GM19328 (cell line): ENCODE data around the gene DDX56.
"Not testable (repeated sequence)": the region's sequence is repeated elsewhere in the genome, so short reads cannot be mapped to it uniquely, and the experiment has no call there.

Experiments
- ATAC-seq: cut with Tn5 transposase; IDR thresholded peaks from one replicate; pipeline ENCODE4 v1.9.1; 2021; ENCODE audit warnings: mild to moderate bottlenecking, moderate library complexity; ENCODE audit not compliant: unreplicated experiment

Gene DDX56

DNA sequence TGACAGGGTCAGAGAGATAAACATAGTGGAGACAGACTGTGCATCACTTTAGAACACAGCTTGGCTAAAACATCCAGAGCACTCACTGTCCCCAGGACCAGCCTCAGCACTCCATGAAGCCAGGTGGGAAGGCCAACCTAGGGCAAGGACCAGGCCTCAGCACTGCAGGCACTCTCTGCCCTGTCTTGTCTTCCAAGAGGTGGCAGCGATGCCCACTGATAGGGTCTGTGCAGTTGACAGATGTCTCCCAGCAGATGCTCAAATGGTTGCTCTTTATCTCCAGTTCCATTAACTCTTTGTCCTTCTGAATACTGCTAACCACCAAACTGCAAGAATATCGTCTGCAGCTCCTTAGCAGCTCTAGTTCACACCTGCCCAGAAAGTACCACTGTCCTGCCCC is 9.1 kb downstream of the DDX56 start:
- ATAC-seq = no peak

DNA sequence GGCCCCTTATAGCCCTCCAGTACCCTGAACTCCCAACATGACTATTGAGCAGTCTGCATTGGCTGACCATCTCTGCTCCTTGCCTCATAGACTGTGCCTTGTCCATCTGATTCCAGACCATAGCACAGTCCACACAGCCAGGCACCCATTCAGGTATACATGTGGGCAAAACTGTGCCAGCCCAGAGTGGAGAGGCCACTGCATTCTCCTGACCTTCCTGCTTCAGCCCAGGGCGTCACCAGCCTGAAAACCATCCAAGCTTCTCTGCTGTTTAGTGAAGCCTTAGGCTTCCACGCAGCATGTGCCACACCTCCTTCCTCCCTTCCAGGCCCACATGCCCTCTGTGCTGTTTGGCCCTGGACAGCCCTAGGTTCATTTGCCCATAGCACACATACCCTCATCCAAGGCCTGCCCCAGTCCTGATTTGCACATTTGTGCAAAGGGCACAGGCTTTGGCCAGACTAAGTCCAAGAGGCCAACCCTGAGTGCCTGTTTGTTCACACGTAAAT is 10.5 kb downstream of the DDX56 start:
- ATAC-seq = no peak

DNA sequence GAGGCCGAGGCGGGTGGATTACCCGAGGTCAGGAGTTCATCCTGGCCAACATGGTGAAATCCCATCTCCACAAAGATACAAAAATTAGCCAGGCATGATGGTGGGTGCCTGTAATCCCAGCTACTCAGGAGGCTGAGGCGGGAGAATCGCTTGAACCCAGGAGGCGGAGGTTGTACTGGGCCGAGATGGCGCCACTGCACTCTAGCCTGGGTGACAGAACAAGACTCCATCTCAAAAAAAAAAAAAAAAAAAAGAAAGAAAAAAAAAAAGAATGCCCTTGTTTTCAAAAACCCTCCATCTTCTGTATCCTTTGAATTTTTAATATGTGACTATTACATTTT is 11.1 kb downstream of the DDX56 start:
- ATAC-seq = not testable (repeated sequence)

DNA sequence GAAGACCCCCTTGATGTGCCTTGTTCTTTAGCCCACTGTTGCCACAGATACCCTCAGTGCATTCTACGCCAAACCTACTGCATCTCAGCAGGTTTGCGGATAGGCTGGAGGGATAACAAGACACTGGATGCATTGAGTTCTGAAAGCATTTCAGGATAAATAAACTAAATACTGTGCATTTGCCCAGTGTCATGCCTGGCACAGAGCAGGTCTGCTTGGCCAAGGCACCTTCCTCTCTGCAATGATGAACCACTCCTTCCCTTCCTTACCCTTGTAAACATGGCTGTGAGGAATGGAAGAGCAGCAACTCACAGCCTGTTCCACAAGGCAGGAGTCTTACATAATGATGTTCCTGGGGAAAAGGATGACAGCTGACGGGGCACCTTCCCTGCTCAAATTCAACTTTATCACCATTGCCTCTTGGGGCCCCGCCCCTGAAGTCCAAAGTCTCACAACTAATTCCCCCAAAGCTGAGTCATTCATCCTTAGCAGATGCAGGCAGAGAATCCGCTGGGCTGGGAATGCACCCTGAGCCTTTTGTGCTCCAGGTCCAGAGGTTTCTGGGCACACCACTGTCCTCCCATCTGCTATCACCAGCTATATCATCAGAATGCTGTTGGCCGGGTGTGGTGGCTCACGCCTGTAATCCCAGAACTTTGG is 11.6 kb downstream of the DDX56 start:
- ATAC-seq = no peak

DNA sequence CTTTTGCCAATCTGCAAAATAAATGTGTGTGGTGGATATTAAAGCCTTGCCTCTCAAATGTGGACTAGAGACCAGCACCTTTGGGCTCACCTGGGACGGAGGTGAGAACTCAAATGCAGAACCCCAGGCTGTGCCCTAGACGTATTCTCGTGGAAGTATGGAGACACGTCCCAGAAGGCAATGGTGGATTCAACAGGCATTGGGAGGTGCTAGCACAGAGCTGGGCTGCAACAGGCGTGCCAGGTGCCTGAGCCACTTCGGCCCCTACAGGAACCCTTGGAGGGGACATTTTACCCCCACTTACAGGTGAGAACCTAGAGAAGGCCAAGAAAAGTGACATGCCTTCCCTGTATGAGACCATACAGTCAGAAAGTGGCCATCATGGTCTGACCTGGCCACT is 12.2 kb downstream of the DDX56 start:
- ATAC-seq = no peak

DNA sequence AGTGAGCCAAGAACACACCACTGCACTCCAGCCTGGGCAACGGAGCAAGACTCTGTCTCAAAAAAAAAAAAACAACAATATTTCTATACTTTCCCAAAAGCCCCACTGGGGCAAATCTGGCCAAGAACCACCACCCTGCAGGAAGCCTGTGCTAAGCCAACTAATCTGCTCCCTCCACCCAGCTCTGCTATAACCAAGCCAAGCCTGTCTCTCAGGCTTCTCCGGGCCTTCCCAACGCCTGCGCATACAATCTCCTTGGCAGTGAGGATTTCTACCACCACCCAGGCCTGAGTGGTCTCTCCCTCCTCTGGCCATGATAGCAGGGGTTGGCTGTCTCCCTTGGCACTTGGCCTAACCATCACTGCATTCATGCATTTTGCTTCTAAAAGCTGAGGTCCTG is 14.2 kb downstream of the DDX56 start:
- ATAC-seq = no peak

DNA sequence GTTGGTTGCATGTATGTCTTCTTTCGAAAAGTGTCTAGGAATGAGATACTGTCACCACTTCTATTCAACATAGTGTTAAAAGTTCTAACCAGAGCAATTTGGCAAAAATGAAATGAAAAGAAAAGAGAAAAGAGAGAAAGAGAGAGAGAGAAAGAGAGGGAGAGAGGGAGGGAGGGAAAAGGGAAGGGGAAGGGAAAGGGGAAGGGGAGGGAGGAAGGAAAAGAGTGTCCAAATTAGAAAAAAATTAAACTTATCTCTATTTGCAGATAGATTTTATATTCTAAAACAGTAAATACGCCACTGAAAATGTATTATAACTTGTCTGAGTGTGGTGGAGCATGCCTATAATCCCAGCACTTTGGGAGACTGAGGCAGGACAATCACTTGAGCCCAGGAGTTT is 16.2 kb downstream of the DDX56 start:
- ATAC-seq = no peak

DNA sequence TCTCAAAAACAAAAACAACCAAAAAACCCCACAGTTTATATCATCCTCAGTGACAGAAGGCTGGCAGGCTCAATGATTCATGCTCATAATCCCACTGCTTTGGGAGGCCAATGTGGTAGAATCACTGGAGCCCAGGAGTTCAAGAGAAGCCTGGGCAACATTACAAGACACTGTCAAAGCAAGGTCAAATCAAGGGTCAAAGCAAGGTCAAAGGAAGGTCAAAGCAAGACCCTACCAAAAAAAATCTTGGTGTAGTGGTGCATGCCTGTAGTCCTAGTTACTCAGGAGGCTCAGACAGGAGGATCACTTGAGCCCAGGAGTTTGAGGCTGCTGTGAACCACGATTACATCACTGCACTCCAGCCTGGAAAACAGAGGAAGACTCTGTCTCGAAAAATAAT is 18.4 kb downstream of the DDX56 start:
- ATAC-seq = no peak

DNA sequence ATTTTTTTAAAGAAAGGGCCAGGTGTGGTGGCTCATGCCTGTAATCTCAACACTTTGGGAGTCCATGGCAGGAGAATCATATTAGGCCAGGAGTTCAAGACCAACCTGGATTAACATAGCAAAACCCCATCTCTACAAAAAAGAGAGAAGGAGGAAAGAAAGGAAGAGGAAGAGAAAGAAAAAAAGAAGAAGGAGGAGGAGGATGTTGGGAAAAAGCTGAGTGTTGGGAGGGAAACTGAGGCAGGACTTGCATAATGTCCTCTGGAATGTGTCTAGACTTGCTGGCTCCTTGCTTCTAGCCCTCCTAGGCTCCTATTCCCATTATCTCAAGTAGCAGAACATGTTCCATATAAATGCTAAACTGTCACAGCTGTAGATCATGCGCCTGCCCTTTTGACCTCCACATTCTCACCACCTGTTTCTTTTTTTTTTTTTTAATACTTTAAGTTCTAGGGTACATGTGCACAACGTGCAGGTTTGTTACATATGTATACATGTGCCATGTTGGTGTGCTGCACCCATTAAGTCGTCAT is 21.2 kb downstream of the DDX56 start:
- not testable (repeated sequence) for ATAC-seq

DNA sequence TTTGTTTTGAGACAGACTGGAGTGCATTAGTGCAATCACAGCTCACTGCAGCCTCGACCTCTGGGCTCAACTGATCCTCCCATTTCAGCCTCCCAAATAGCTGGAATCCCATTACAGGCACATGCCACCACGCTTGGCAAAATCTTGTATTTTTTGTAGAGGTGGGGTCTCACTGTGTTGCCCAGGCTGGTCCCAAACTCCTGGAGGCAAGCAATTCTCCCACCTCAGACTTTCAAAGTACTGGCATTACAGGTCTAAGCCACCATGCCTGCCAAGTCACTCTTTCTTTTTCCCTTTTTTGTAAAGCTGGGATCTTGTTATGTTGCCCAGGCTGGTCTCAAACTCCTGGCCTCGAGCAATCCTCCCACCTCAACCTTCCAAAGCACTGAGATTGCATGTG is 24.3 kb downstream of the DDX56 start:
- ATAC-seq = no peak

DNA sequence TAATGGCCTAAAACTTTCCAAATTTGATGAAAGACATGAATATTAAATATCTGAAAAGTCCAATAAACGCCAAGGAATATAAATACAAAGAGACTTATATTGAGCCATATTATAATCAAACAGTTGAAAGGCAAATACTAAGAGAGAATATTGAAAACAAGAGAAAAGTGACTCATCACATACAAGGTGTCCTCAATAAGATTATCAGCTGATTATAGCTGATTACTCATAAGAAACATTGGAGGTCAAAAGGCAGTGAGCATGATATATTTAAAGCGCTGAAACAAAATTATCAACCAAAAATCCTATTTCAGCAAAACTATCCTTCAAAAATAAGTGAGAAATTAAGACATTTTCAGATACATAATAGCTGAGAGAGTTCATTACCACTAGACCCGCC is 24.8 kb downstream of the DDX56 start:
- no peak for ATAC-seq

DNA sequence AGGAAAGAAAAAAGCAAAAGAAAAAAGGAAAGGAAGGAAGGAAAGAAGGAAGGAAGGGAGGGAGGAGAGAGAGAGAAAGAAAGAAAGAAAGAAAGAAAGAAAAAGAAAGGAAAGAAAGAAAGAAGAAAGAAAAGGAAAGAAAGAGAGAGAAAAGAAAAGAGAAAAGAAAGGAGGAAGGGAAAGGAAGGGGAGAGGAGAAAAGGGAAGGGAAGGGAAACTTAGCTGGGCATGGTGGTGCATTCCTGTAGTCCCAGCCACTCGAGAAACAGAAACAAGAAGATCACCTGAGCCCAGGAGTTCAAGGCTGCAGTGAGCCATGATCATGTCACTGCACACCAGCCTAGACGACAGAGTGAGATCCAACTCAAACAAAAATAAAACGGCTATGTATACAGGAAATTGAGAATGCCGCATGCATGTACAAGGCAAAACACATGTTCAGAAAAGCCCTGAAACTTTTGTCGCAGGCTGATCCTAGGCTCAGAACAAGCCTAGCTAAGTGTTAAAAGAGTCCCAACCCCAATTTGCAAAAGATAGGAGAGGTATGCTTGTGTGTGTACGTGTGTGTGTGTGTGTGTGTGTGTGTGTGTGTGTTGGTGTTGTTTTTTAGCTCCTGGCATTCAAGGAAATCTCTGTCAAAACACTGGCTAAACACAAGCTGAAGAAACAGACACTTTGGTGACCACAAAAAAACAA is 26.0 kb downstream of the DDX56 start:
- no peak for ATAC-seq

DNA sequence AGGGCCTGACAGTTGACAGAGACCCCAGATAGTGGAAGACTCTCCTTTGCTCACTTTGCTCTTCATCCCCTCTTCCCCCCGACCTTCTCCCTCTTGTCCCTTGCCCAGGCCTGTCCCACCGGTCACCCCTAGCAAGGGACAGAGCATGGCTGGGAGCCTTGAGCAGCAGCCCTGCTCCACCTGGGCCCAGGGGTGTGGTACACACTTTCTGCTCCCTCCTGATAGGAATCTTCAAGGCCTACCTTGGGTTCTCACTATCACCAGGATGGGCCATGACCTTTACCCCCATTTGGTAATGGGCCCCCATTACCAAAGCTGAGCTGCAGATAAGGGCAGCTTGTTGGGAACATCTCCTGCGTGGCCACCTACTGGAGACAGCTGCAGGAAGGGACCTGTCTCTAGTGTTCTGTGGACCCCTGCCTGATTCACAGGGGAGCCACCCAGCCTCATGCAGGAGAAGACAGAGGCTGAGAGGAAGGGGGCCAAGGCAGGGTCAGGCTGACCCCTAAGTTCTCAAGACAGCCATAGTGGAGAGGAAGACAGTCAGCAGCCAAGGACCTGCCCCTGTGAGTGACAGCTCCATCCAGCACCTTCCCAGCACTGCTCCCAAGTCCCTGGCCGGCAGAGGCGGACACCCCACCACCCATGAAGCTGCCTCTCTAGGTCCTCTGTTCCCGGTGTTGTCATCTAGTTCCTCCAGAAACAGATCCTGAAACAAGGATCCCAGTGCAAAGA is 31.7 kb downstream of the DDX56 start:
- no peak for ATAC-seq

DNA sequence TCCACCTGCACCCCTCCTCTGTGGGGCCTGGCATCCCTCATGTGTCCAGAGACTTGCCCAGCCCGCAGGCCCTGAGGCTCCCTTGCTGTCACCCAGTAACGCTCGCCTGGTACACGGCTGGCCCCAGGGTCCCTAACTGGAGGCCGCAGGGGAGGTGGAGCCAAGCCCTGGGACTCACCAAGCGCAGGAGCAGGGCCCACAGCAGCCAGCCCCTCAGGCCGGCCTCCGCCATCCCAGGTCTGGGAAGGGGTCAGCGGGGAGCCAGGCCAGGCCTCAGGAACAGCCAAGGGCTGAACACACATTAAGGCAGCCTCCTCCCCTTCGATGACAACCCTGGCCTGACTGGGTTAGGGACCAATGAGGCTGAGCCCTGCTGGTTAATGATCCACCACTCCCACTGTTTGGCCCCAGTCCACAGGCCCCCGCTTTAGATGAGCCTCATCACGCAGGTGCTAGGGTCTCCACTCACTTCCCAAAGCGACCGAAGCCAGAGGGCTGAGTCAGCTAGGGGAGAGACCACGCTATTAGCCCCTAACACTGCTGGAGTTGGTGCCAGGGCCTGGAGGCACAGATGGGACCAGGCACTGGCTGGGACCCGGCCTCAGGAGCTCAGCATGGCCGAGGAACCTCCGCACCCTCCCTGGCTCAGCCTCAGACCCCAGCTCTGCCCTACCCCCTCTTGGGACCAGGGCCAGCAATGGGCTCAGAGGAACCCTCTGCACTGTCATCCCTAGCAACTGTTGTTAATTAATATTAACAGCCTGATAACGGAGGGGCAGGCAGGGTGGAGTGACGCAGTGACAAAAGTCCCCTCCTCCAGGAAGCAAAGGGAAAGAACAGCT is 32.5 kb downstream of the DDX56 start, which contains the start of gene NPC1L1:
TSS of gene NPC1L1 (minus strand) at position 303 of the 842 bp plus-strand sequence. CDS start at position 232, 71 bp downstream.
- no peak for ATAC-seq

DNA sequence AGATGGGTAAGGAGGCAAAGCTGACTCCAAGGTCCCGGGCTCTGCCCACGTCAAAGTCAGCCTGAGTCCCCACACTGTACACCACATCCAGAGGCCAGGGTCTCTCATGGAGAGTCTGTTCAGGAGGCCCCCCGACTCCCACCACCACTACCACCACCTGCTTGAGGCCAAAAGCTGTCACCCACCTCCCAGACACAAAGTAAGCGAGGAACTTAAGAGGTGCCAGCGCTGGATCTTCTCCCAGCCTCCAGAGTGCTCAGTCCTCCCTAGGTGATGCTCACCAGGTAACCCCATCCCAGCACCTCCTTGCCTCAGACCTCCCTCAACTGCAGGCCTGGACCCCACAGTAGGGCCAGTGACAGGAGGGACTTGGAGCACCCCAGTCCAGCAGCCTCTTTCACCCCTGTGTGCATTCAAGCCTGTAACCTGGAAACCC is 33.1 kb downstream of the DDX56 start:
- ATAC-seq = no peak

DNA sequence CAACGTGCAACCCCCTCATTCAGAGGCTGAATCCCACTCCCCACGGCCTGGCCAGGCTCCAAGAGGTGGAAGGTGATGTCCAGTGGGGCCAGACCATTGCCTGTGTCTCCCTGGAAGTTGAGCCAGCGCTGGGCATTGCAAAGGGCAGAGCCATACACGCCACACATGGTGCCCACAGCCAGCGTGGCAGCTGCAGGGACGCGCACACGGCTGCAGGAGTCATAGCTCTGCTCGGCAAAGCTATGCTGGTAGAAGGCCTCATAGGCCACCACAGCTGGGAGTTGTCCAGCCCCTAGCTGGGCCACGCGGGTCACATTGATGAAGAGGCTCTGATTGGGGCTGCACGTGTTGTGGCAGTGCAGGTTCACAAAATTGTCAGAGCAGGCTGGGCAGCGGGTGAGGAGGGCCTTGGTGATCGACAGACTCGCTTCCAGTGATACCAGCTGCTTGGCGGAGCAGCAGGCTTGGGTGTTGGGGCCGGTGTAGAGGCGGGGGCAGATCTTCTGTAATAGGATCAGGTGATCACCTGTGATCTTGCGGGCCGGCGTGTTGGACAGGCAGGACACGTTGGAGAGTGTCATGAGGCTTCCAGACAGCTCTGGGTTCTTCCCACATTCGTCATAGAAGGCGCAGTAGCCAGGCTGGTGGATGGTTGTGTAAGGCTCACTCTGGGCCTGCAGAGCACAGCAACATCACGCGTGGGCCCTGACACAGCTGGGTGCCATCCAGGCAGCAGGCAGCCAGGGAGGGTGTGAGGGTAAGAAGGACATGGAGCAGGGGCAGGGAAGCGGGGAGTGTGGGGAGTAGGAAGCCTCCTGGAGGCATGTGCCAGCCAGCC is 33.8 kb downstream of the DDX56 start:
- ATAC-seq = no peak

DNA sequence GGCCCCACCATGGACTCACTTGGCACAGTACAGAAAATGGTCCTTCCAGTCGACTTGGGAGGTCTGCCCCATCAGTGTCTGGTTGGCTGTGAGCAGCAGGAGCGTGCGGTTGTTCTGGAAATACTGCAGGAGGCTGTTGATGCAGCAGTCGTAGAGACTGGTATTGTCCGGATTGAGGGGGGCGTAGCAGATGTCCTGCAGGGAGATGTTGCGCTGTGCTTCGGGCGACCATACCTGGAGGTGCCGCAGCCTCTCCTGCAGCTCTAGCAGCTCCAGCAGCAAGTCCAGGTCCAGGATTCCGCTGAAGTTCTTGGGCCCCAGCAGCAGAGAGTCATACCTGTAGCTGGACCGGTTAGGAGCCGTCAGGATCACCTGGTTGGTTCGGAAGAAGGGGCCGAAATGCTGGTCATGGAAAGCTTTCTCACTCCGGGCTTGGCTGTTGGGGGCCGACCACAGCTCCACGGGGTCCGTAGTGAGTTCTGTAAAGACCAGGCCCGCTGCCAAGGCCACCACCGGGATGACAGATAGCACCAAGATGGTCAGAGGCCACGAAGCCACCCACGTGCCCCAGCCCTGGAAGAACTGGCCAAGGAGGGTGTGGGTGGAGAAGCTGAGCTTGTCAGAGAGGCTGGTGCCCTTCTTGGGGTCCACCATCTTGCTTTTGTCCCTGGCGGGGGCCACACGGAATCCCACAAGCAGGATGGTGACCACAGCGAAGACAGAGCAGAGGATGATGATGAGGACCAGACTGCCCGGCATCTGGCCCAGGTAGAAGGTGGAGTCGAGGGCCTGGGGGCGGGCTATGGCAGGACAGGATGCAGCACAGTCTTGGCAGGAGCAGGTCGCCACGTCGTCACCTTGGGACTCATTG is 34.7 kb downstream of the DDX56 start:
- no peak for ATAC-seq

DNA sequence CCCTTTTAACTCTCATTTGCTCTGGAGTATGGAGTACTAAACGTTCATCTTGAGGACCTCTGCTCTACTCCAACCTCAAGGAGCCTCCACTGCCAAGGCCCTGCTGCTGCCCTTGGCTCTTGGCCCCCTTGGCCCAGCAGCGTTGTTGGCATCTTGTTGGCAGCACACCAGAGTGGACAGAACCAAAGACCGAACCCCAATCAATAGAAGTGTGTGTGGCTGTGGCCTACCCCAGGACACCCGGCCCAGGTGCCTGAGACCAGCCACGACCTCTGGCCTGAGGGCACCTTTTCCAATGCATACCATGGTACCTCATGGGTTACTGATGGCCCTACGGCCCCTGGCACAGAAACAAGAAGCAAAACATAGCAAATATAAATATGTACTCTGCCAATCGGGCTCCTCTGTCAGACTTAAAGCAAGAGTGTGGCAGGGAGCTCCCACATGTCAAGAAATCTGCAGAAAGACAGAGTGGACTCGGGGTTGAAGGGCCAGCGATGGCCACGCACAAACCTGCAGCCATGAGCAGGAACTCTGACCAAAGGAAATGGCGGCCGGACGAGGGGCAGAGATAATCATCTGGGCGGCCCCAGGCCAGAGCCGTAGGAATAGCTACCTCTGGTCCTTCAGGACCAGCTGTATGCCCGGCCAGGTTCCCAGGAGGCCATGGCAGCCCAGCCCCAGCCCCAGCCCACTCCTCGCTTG is 35.5 kb downstream of the DDX56 start:
- ATAC-seq = no peak
